ENCODE measurements around the gene FAM124A.

FAM124A gene

GRCh38 chr13:51233117-51233826 lies 11.1 kb downstream of the FAM124A start:
- Mint-ChIP-seq H3K27ac (no peak overlapping the region), H3K27me3 (ENCODE audit: low read depth, poor library complexity) (peaks cover 35% of the 10 kb centered on the region), H3K36me3 (ENCODE audit: low read depth) (no peaks in the 10 kb centered on the region), H3K4me1 (peaks cover 23% of the 10 kb centered on the region), H3K9me3 (peaks cover 3% of the 10 kb centered on the region), H3K4me3 (no peak overlapping the region)
- DNase-seq: no peak
- no peak for TF ChIP-seq CTCF (IDR thresholded peaks at IDR 0.05)

GRCh38 chr13:51234676-51235075 lies 12.5 kb downstream of the FAM124A start:
- H3K4me3 Mint-ChIP-seq: no peak overlapping the region
- H3K27me3 Mint-ChIP-seq (ENCODE audit: low read depth, poor library complexity): peaks cover 33% of the 10 kb centered on the region
- TF ChIP-seq CTCF (IDR thresholded peaks at IDR 0.05): no peak
- H3K36me3 Mint-ChIP-seq (ENCODE audit: low read depth): no peaks in the 10 kb centered on the region
- H3K9me3 Mint-ChIP-seq: peaks cover 3% of the 10 kb centered on the region
- peaks cover 23% of the 10 kb centered on the region for H3K4me1 Mint-ChIP-seq
- no peak for DNase-seq
- H3K27ac Mint-ChIP-seq: peak overlapping the region; percentile 5

- DNase-seq: no peak
- Mint-ChIP-seq H3K4me1 (peaks cover 23% of the 10 kb centered on the region), H3K27me3 (ENCODE audit: low read depth, poor library complexity) (peaks cover 30% of the 10 kb centered on the region), H3K27ac (no peak overlapping the region), H3K4me3 (no peak overlapping the region), H3K36me3 (ENCODE audit: low read depth) (no peaks in the 10 kb centered on the region), H3K9me3 (peaks cover 3% of the 10 kb centered on the region)
- TF ChIP-seq CTCF (IDR thresholded peaks at IDR 0.05): no peak
These were observed 13.0 kb downstream of the FAM124A start for GRCh38 chr13:51235186-51235585.

- Mint-ChIP-seq H3K27ac (peak overlapping the region; percentile 67), H3K4me1 (peaks cover 23% of the 10 kb centered on the region), H3K9me3 (peaks cover 3% of the 10 kb centered on the region), H3K27me3 (ENCODE audit: low read depth, poor library complexity) (peaks cover 24% of the 10 kb centered on the region), H3K4me3 (no peak overlapping the region), H3K36me3 (ENCODE audit: low read depth) (no peaks in the 10 kb centered on the region)
- DNase-seq: no peak
- TF ChIP-seq CTCF (IDR thresholded peaks at IDR 0.05): no peak
These were observed 13.7 kb downstream of the FAM124A start for GRCh38 chr13:51235756-51236490.

GRCh38 chr13:51236491-51236792 lies 14.2 kb downstream of the FAM124A start:
- no peaks in the 10 kb centered on the region for H3K36me3 Mint-ChIP-seq (ENCODE audit: low read depth)
- peak overlapping the region; percentile 67 for H3K27ac Mint-ChIP-seq
- H3K27me3 Mint-ChIP-seq (ENCODE audit: low read depth, poor library complexity): peaks cover 26% of the 10 kb centered on the region
- no peak for DNase-seq
- H3K9me3 Mint-ChIP-seq: peaks cover 3% of the 10 kb centered on the region
- H3K4me3 Mint-ChIP-seq: no peak overlapping the region
- H3K4me1 Mint-ChIP-seq: peaks cover 23% of the 10 kb centered on the region
- TF ChIP-seq CTCF (IDR thresholded peaks at IDR 0.05): no peak

- Mint-ChIP-seq H3K4me1 (peaks cover 23% of the 10 kb centered on the region), H3K4me3 (no peak overlapping the region), H3K9me3 (peaks cover 3% of the 10 kb centered on the region), H3K27me3 (ENCODE audit: low read depth, poor library complexity) (peaks cover 28% of the 10 kb centered on the region), H3K36me3 (ENCODE audit: low read depth) (no peaks in the 10 kb centered on the region), H3K27ac (no peak overlapping the region)
- no peak for TF ChIP-seq CTCF (IDR thresholded peaks at IDR 0.05)
- DNase-seq: no peak
These were observed 15.2 kb downstream of the FAM124A start for GRCh38 chr13:51237386-51237785.

Measured in nephron progenitor cell (in vitro differentiated cells).